GM18526 (cell line): ENCODE measurements around the gene ARHGAP35.

Experiments
- POLR2A ChIP-seq: IDR thresholded peaks from 3 replicates; pipeline ENCODE4 v1.6.1; 2011; ENCODE audit not compliant: insufficient read length; ENCODE audit errors: extremely low read depth

Gene ARHGAP35

DNA sequence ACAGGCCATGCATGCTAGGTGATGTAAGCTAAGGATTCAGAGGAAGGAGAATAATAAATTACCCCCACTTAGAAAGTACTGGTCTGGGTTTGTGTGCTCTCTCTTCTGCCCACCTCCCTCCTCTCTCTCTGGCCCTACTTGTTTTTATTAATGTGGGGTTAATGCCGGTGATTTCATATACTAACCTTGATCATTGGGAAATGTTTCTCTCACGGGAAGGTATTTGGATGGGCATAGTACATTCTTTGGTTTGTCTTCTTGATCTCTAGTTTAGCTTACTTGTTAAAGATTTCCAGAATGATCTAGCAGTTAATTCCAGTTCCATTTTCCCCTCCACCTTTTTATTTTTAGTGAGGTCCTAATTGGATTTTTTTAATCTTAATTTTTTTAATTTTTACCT is 24.6 kb downstream of the ARHGAP35 start:
- no peak for TF ChIP-seq POLR2A

DNA sequence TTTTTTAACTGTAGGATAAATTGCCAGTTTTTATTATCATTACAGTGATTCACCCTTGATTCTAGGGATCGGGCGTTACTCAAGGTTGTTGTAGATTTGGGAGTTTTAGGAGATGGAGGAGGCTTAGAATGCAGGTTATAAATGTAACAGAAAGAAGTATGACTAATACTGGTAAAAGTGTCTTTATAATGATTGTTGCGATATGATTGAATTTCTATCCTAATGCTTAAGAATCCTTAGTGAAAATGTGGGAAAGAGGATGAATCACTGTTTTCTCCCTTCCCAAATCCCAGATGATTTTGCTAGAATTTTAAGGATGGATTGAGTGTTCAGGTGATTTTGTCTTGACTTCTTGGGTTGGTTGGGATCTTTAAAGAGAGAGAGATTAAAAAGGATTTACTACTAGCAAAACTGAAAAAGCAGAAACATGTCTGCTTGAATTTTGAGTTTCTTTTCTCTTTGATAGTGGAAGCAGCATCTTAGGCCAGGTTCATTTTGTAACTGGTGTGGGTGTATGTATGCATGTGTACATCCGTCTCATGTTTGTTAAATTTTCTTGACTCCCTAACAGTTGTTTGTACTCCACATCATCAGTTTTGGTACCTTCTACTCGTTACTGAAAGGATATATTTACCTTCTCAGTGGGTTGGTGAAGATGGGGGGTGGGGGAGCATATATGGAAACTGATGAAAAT is 25.9 kb downstream of the ARHGAP35 start:
- no peak for TF ChIP-seq POLR2A

DNA sequence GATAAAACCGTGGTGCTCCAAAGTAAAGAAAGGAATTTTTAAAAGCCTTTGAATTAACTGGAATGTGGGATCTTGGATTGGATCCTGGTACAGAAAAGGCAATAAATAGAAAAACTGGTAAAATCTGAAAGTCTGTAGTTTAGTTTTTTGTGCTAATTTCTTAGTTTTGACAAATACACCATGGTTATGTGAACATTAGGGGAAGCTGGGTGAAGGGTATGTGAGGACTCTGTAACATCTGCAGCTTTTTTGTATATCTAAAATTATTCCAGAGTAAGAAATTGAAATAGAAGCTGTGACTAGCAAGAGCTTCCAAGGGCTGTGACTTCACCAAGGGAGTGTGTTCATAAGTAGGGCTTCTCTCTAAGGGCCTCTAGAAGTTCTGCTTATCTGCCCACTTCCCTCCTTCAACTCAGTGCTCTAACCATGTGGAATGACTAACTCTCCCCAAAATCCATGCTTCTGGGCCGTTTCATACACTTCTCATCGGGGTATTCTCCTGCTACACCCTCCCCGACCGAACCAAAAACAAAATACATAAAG is 26.5 kb downstream of the ARHGAP35 start:
- no peak for TF ChIP-seq POLR2A

DNA sequence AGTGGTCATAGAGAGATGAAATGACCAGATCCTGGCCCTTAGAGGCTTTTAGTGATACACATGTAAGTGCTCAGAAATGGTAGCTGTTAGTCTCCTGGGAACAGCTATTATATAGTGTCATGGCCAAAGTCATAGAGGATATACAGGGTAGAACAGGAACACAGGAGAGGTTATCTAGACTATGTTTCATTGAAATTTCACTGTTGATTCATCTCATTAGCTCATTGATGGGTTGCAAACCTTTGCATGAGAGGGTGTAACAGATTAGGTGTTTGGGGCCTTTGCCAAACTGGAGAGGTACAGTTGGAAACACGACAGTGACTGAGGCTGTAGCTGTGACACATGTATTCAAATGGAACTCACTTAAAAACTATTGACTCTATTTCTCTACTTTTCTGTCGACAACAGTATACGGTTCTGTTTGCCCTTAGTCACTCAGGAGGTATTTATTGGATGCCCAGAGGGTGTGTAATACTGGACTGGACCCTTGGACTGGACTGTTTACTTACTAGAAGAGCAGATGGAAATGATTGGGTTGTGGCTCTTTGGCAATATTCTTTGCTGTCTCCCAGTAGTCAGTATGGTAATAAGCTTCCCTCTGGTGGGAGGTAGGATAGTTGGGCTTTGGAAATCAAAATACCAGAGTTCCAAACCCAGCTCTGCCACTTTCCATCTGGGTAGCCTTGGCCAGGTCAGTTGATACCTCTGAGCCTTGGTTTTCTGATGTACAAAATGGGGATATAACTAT is 29.8 kb downstream of the ARHGAP35 start:
- no peak for TF ChIP-seq POLR2A

DNA sequence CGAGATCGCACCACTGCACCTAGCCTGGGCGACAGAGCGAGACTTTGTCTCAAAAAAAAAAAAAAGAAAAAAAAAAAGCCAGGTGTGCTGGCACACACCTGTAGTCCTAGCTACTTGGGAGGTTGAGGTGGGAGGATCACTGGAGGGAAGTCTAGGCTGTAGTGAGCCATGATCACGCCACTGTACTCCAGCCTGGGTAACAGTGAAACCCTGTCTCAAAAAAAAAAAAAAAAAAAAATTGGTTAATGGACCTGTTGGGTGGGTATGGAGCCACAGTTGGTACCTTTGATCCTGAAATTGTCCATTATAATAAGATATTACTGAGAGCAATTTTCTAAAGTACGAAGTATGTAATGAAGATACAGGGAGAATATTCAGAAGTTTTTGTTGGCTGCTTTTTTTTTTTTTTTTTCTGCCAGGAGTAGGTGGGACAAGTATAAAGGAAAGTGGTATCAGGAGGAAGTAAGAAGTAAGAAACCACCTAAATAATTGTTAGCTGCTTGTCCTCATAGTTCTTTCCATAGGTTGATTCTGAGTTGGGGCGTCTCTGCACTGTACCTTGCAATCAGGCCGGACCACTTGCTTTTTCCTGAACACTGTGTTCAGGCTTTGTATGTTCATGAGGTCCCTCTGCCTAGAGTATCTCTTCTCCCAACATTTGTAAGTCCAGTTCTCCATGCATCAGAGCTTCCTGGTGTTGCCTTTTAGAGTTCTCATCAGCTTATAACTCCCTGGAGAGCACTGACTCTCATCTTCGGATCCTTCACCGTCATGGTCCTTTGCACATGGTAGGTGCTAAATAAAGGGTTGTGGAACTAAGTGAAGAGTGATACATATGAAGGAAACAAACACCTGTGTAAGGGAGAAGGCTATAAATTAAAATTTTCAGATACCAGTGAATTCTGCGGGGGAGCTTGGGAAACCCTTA is 31.7 kb downstream of the ARHGAP35 start:
- TF ChIP-seq POLR2A, result no peak

DNA sequence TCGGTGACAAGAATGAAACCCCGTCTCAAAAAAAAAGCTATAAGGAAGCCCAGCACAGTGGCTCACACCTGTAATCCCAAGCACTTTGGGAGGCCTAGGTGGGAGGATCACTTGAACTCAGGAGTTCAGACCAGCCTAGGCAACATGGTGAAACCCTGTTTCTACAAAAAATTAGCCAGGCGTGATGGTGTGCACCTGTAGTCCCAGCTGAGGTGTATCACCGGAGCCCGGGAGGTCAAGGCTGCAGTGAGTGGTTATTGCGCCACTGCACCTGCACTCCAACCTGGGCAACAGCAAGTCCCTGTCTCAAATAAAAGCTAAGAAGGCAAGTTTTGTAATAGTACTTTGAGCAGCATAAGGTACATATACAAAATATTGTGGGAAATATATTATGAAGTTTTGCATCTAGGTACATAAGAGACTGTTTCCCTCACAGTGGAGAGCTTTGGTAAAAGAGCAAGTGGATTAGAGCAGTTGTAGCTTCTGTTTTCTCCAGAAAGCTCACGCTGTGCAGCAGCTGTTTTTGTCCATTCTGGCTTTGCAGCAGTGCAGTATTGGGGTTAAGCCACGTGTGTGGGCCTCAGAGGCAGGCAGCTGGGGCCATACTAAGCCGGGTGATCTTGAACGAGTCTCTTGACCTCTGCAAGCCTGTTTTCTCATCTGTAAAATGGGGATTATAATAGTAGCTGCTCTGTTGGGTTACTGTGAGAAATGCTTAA is 35.4 kb downstream of the ARHGAP35 start:
- TF ChIP-seq POLR2A, result no peak

DNA sequence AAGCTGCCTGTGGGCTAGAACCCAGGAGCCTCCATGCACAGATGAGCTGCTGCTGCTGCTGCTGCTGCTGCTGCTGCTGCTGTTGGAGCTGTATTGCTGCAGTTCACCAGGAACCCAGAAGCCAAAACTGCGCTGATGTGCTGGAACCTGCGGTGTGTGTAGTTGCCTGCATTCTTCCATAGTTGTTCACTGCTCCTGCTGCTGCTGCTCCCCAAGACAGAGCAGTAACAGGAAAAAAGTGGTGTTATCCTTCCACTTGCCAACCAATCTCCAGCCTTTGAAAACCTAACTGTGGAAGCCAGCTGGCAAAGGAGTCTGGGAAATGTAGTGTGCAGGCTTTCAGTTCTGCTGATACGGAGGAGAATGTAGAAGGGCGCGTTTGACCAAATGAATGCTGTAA is 37.9 kb downstream of the ARHGAP35 start:
- TF ChIP-seq POLR2A, result no peak

DNA sequence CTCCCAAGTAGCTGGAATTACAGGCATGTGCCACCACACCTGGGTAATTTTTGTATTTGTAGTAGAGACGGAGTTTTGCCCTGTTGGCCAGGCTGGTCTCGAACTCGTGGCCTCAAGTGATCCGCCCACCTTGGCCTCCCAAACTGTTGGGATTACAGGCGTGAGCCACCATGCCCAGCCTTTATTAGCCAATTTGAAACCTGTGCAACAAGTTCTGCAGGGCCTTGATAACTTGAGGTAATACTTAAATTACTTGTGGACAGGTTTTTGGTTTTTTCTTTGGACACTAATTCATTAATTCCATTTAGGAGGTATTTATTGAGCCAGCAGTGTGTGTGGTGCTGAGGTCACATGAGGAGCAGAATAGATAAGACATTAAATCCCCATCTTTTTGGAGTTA is 39.5 kb downstream of the ARHGAP35 start:
- TF ChIP-seq POLR2A, result no peak

DNA sequence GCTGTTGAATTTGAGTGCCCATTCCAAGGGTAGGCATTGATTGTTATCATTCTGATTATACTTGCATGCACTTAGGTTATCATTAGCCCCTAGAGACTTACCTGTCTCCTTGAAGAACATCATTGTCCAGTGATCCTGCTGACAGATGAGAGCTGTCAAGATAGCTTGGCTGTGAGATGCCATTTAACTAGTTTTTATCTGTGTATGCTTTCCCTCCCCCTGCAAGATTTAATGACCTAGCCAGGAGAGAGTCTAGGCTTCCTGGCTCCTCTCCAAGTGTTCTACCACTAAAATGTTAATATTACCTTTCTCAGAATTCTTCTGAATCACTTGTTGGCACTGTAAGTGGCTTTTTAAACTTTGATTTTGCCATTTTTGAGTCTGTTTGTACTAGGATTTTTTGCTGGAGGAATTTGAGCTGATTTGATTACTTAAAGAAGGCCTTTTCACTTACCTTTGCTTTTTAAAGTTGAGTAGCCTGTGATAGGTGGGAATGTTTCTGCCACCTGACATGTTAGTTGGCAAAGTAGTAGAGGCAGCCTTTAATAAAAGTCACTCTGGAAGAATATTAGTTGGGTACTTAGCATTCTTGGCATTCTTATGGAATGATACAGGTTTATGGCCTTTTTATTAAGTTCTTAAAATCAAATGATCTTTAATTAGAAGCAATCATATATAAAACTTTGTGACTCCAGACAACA is 41.1 kb downstream of the ARHGAP35 start:
- no peak for TF ChIP-seq POLR2A

DNA sequence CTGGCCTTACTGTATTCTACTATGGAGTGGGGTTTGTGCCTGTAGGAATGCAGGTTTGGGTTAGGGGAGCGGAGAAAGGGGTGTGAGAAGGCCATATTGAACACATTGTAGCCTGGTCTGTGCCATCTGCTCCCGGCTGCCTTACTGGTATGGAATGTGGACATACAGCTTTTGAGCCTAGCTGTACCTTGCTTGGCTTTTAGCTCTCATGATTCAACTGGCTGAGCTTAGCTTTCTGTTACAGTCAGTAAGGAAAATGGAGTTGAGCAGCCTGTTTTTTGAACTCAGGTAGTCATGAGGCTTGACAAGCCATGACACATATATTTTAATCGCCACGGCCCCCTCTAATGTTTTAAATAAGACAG is 41.6 kb downstream of the ARHGAP35 start:
- TF ChIP-seq POLR2A, result no peak

DNA sequence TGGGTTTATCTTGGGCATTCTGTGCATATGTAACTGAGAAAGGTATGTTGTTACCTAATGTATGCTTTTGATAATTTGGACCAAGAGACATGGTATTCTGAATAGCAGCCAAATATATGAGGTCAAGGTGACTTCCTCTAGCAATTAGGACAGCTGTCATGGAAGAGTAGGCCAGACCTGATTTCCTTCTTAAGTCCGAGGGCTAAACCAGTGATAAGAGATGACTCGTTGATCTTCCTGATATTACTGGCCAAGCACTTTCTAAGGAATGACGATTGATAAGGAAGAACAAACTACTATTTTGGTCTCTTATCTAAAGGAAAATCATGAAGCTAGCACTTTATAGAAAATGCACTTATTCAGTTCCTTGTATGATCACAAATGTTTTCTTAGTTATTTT is 42.7 kb downstream of the ARHGAP35 start:
- no peak for TF ChIP-seq POLR2A

DNA sequence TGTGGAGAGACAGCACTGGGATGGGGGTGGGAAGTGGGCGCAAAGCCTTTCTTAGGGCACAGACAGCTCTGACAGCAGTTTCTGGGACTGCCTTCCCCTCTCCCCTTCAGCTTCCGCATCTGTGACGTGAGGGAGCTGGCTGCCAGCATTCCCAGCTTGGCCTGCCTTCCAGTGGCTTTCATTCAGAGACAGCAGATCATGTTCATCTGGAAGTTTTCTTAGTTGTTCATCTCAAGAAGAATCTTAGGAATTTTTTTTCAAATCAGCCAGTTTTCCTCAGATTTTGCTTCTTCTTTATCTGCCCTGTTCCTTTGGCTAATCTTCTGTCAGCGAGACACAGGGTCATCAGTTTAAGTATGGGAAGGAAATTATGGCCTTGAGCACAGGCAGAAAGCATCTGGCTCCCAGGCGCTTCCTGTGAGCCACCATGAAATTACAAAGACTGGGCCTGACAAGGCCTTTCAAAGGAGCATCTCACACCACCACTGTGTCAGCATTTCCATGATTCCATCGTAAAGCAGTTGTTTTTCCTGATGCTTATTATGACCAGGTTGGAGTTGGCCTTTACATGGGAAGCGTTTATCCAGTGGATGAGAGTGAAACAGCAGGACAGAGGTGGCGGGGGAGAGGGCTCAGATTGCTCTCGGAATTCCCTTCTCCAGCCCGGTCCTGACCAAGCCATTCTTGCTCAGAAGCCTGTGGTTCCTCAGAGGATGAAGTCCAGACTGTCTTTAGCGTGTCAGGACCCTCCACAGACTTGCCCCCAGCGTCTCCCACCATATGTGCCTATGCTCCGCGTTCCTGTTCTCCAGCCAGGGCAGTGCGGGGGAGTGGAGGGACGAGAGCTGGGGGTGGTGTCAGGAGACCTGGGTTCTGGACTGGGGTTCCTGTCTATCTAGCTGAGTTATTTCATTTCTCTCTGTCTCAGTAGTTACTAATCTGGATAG is 43.6 kb downstream of the ARHGAP35 start:
- no peak for TF ChIP-seq POLR2A

DNA sequence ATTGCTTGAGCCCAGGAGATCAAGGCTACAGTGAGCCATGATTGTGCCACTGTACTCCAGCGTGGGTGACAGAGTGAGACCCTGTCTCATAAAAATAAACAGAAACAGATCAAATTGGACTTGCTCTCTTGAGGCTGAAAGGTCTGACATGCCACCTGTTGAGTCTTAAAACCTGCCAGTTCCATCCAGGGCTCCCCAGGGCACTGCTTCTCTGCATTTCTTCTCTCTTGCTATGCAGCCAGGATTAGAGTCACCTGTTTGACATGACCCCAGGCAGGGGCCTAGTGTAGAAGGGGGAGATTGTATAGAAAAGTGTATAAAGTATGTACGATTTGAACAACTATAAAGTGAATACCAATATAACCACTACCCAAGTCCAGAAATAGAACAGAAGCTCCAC is 45.4 kb downstream of the ARHGAP35 start:
- no peak for TF ChIP-seq POLR2A
